ENCODE measurements around the gene ME3.

Gene ME3

GRCh38 chr11:86497836-86498235 is 174.6 kb downstream of the ME3 start:
- in situ Hi-C loops (cut with HindIII; ENCODE audit: low sequenced_read_pairs), result no loop called here
- no peak for DNase-seq (ENCODE audit: low read depth)
- H3K4me3 ChIP-seq (ENCODE audit: low read depth, low read length), result no peak overlapping the region
- no peak for TF ChIP-seq CTCF (IDR thresholded peaks at IDR 0.05; ENCODE audit: low read depth, low read length, missing control alignments)

DNA sequence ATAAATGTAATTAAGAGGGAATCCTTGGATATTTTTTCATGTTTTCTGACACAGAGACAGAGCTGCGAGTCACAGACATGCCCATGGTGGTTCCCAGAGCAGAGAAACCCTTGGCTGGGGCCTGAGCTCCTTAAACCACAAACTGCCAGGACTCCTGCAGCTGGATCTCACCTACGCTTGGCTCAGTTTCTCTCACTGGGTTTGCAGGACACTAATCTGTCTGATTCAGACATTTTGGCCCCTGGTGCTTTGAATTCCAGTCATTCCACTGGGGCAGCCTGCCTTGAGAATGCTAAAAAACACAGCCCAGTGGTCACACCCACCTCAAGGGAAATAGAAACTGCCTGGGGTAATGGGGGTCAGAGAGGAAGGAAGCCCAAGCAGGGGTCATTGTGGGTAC is 175.1 kb downstream of the ME3 start:
- in situ Hi-C loops (cut with HindIII; ENCODE audit: low sequenced_read_pairs), result no loop called here
- no peak overlapping the region for H3K4me3 ChIP-seq (ENCODE audit: low read depth, low read length)
- no peak for TF ChIP-seq CTCF (IDR thresholded peaks at IDR 0.05; ENCODE audit: low read depth, low read length, missing control alignments)

DNA sequence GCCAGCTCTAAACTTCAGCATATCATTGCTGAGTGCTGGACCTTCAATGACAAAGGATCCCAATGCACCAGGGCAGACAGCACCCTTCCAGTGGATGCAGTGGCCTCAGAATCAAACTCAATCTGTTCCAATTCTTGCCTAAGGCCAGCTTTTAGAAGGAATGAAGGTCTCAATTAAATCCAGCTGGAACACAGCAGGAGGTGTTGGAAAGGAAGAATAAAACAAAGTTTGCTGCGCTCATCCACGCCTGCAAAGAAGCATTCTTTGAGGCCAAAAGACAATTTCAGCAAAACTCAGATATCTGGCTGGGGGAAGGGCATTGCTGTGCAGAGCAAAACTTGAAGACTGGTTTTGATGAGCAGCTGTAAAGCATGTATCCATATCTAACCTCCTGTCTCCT is 177.1 kb downstream of the ME3 start:
- no peak for TF ChIP-seq CTCF (IDR thresholded peaks at IDR 0.05; ENCODE audit: low read depth, low read length, missing control alignments)
- H3K4me3 ChIP-seq (ENCODE audit: low read depth, low read length), result no peak overlapping the region
- in situ Hi-C loops (cut with HindIII; ENCODE audit: low sequenced_read_pairs), result no loop called here
- peak; percentile 57 for DNase-seq (ENCODE audit: low read depth)

More for the DNA sequence above, 175.1 kb downstream of the ME3 start:
- no peak for DNase-seq (ENCODE audit: low read depth)

DNA sequence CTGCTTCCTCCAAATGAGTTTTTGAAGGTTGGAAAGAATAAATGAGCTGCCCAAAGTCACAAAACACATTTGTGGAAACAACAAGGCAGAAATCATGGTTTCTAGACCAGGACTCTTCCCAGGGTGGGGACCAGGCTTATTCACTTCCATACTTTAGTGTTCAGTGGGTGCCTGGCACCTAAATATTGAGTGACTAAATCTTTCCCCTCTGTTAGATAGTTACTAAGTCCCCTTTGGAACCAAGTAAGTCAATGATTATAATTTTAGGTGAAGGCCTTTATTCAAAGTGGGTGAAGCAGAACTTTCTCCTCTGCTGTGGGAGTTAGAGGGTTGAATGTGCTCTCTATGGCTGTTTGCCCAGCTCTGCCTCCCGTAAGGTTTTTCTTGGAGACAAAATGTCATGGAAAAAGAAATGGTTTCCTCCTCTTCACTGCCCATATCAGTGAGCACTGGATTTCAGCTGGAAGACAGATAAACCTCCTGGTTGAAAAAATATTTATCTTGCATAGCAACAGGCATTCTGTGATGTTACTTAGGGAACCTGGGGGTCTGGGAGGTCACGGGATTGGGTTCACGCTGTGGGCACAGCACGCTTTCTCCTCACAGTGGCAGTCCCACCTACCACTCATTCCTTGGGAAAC is 179.9 kb downstream of the ME3 start:
- no peak overlapping the region for H3K4me3 ChIP-seq (ENCODE audit: low read depth, low read length)
- DNase-seq (ENCODE audit: low read depth), result no peak
- in situ Hi-C loops (cut with HindIII; ENCODE audit: low sequenced_read_pairs), result no loop called here
- no peak for TF ChIP-seq CTCF (IDR thresholded peaks at IDR 0.05; ENCODE audit: low read depth, low read length, missing control alignments)

- DNase-seq (ENCODE audit: low read depth), result no peak
- in situ Hi-C loops (cut with HindIII; ENCODE audit: low sequenced_read_pairs), result no loop called here
- TF ChIP-seq CTCF (IDR thresholded peaks at IDR 0.05; ENCODE audit: low read depth, low read length, missing control alignments), result no peak
- no peak overlapping the region for H3K4me3 ChIP-seq (ENCODE audit: low read depth, low read length)
Measured at GRCh38 chr11:86491027-86491426, 181.4 kb downstream of the ME3 start.

DNA sequence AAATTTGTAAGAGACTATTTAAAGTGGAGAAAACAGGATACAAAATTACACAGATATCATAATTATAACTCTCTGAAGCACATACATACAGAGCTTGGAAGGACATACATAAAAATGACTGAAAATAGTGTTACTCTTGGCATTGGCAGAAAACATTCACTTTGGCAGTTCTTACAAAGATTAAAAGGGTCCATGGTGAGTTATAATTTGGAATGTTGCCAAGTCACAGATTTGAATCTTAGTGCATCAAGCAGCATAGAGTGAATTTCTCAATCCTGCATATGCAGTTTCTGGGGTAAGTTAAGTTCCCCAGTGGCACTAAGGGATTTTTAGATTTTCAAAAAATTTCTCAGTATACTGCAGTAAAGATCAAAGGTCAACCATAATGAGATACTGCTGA is 181.8 kb downstream of the ME3 start:
- no peak for TF ChIP-seq CTCF (IDR thresholded peaks at IDR 0.05; ENCODE audit: low read depth, low read length, missing control alignments)
- in situ Hi-C loops (cut with HindIII; ENCODE audit: low sequenced_read_pairs), result no loop called here
- no peak for DNase-seq (ENCODE audit: low read depth)
- H3K4me3 ChIP-seq (ENCODE audit: low read depth, low read length), result no peak overlapping the region

Measured in astrocyte of the cerebellum (primary cell).